Measurements from ENCODE around the gene VPS13C.
A peak's percentile ranks its signal among the peaks of the same experiment; 100 is the strongest.

- no peak for TF ChIP-seq CTCF (IDR thresholded peaks at IDR 0.05)
- TF ChIP-seq EZH2phosphoT487 (IDR thresholded peaks at IDR 0.05): no peak
- peak; percentile 75 for TF ChIP-seq EZH2 (IDR thresholded peaks at IDR 0.05)
Measured at GRCh38 chr15:62060896-62061280, 641 bp upstream of the VPS13C start.

Data from neural progenitor cell (in vitro differentiated cells).